ENCODE measurements around the gene DDT.
"Not testable (repeated sequence)": the region's sequence is repeated elsewhere in the genome, so short reads cannot be mapped to it uniquely, and the experiment has no call there.

The DDT gene

GRCh38 chr22:23925020-23925606 is 49.1 kb downstream of the DDT start:
- Mint-ChIP-seq H3K4me3 (no peak overlapping the region), H3K4me1 (no peaks in the 10 kb centered on the region), H3K36me3 (ENCODE audit: low read depth) (peaks cover 79% of the 10 kb centered on the region), H3K9me3 (no peaks in the 10 kb centered on the region), H3K27ac (no peak overlapping the region), H3K27me3 (ENCODE audit: low read depth) (no peaks in the 10 kb centered on the region)
- TF ChIP-seq CTCF (IDR thresholded peaks at IDR 0.05; ENCODE audit: unreplicated experiment in 3 of 3) = no peak

- Mint-ChIP-seq H3K9me3 (no peaks in the 10 kb centered on the region), H3K4me1 (peaks cover 5% of the 10 kb centered on the region), H3K4me3 (no peak overlapping the region), H3K36me3 (ENCODE audit: low read depth) (peaks cover 74% of the 10 kb centered on the region), H3K27ac (no peak overlapping the region), H3K27me3 (ENCODE audit: low read depth) (no peaks in the 10 kb centered on the region)
- no peak for TF ChIP-seq CTCF (IDR thresholded peaks at IDR 0.05; ENCODE audit: unreplicated experiment in 3 of 3)
Observed at GRCh38 chr22:23922921-23923320, 51.3 kb downstream of the DDT start.

- H3K9me3 Mint-ChIP-seq; H3K27me3 Mint-ChIP-seq (ENCODE audit: low read depth); H3K4me1 Mint-ChIP-seq; H3K27ac Mint-ChIP-seq; H3K4me3 Mint-ChIP-seq: not testable (repeated sequence)
- H3K36me3 Mint-ChIP-seq (ENCODE audit: low read depth) = peaks cover 62% of the 10 kb centered on the region
Observed at GRCh38 chr22:23921586-23922201, 52.5 kb downstream of the DDT start.

All from nephron (organoid).